ENCODE data around the gene STAG1. TPM values are rescaled to one million over a fixed set of nuclear protein-coding genes. Genes with fewer than 3 reads are reported as not detected.
"Not testable (repeated sequence)": the region's sequence is repeated elsewhere in the genome, so short reads cannot be mapped to it uniquely, and the experiment has no call there.

STAG1 gene
- total RNA-seq, 2 donors from 2014 or later: 26.2 to 28.3 TPM

DNA sequence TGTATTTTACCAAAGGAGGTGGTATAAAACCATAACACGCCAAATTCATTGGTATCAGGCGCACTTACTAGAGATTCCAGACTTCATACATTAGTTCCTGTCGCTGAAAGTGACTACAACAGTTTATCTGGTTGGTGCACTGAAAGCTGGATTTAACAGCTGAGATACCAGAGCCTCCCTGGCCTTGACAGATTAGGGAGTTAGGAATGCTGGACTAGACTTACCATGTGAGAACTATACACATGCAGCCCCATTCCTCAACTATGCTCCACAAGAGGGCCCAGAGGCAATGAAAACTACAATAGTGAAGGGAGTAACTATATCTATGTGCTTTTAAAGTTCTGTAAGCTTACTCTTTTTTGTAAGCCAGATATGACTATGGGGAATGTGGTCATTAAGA is 174.4 kb downstream of the STAG1 start:
- WGBS, 2 donors: 89 to 95% methylated on average over 3 of the region's 3 CpGs
- no peak overlapping the region for H3K27ac ChIP-seq
- TF ChIP-seq POLR2A (IDR thresholded peaks at IDR 0.05): no peak
- TF ChIP-seq, protein P1, sequence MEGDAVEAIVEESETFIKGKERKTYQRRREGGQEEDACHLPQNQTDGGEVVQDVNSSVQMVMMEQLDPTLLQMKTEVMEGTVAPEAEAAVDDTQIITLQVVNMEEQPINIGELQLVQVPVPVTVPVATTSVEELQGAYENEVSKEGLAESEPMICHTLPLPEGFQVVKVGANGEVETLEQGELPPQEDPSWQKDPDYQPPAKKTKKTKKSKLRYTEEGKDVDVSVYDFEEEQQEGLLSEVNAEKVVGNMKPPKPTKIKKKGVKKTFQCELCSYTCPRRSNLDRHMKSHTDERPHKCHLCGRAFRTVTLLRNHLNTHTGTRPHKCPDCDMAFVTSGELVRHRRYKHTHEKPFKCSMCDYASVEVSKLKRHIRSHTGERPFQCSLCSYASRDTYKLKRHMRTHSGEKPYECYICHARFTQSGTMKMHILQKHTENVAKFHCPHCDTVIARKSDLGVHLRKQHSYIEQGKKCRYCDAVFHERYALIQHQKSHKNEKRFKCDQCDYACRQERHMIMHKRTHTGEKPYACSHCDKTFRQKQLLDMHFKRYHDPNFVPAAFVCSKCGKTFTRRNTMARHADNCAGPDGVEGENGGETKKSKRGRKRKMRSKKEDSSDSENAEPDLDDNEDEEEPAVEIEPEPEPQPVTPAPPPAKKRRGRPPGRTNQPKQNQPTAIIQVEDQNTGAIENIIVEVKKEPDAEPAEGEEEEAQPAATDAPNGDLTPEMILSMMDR (IDR thresholded peaks at IDR 0.05): no peak
- no peaks in the 10 kb centered on the region for H3K36me3 ChIP-seq (replicated peaks in 1 of 2; ENCODE audit: insufficient read depth in 1 of 2, low read depth in 2 of 2)
- intact Hi-C loops (cut with DNase I): no loop called here
- no peaks in the 10 kb centered on the region for H3K27me3 ChIP-seq
- ATAC-seq (no peak), DNase-seq (no peak)
- H3K4me1 ChIP-seq: peaks cover 12% of the 10 kb centered on the region
- H3K9me3 ChIP-seq: peaks cover 0 to 5% (median 0%) of the 10 kb centered on the region in 3 donors
- H3K4me3 ChIP-seq: no peak overlapping the region

DNA sequence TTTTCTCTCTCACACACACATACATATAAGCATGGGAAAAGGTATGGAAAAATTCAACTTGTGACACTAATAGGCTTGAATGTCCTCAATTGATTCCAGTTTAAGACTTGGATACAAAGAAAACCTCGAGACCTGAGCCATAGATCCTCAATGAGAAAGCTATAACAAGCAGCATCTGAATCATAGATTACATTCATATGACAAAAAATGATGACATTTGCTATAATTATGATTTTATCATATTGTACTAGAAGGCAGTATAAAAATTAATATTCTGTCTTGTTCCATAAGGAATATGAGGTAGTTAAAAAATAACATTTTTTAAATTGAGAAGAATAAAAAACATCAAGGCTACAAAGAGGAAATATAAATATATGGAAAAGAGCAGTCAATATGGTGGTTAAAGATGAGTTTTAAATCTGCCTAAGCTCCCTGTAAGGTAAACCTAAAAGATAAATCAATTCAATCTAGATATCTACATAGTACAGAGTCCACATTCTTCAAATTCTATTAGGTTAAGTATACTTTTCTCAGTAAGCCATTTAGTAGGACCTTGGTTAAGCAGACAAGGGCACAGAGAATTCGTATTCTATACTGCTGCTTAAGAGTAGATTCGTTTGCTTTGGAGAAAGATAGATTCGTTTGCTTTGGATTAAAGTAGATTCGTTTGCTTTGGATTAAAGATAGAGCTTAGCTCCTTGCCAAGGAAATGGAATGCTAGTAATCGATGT is 175.7 kb downstream of the STAG1 start:
- Histone ChIP-seq H3K27me3 (no peaks in the 10 kb centered on the region), H3K4me1 (peaks cover 12% of the 10 kb centered on the region), H3K36me3 (replicated peaks in 1 of 2; ENCODE audit: insufficient read depth in 1 of 2, low read depth in 2 of 2) (no peaks in the 10 kb centered on the region), H3K4me3 (no peak overlapping the region), H3K9me3 (peaks cover 0 to 5% (median 0%) of the 10 kb centered on the region in 3 donors), H3K27ac (peak overlapping the region in 1 of 4 donors; percentile 4)
- 23% methylated on average over 6 of the region's 6 CpGs for WGBS, 2 donors
- intact Hi-C loops (cut with DNase I): no loop called here
- DNase-seq: no peak
- peak; percentile 45 for ATAC-seq
- TF ChIP-seq POLR2A (IDR thresholded peaks at IDR 0.05): no peak
- TF ChIP-seq, protein P1 (IDR thresholded peaks at IDR 0.05): no peak

DNA sequence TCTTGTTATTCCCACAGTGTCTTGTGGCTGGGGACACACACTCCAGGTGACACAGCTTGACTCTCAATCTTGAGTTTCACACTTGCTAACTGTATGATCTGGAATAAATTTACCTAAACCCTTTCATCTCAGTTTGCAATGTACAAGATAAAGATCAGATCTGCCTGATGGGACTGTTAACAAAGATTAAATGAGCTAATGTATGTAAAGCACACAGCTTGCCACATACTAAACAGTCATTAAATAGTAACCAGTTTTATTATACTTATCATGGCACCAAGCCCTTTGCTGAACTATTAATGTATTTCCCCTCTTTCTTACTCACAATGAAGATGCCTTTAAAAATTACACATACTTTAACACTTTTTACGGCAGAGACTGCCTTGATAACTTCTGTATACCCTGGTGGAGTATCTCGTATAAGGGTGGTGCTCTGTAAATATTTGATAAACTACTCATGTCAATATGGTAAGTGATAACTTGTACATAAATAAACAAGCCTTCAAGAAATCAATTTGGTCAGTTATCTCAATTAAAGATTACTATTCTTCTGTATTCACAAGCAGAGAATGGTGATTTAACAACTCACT is 184.5 kb downstream of the STAG1 start:
- ATAC-seq (no peak), DNase-seq (no peak)
- intact Hi-C loops (cut with DNase I): no loop called here
- Histone ChIP-seq H3K9me3 (no peaks in the 10 kb centered on the region), H3K27me3 (no peaks in the 10 kb centered on the region), H3K27ac (no peak overlapping the region), H3K4me1 (peaks cover 5% of the 10 kb centered on the region), H3K36me3 (replicated peaks in 1 of 2; ENCODE audit: insufficient read depth in 1 of 2, low read depth in 2 of 2) (no peaks in the 10 kb centered on the region), H3K4me3 (no peak overlapping the region)
- TF ChIP-seq POLR2A (IDR thresholded peaks at IDR 0.05): no peak
- TF ChIP-seq, protein P1 (IDR thresholded peaks at IDR 0.05): no peak
- 25 to 35% methylated on average over 2 of the region's 2 CpGs for WGBS, 2 donors

DNA sequence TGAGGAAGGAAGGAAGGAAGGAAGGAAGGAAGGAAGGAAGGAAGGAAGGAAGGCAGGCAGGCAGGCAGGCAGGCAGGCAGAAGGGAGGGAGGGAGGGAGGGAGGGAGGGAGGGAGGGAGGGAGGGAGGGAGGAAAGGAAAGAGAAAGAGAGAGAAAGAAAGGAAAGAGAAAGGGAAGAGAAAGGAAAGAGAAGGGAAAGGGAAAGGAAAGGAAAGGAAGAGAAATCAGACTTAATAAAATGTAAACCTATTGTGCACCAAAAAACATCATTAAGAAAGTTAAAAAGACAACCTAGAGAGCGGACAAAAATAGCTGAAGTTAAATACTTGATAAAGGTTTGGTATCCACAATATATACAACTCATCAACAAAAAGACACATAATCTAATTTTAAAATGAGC is 187.2 kb downstream of the STAG1 start:
- H3K4me1 ChIP-seq; H3K27me3 ChIP-seq; H3K36me3 ChIP-seq (replicated peaks in 1 of 2; ENCODE audit: insufficient read depth in 1 of 2, low read depth in 2 of 2); DNase-seq; ATAC-seq; H3K27ac ChIP-seq; H3K9me3 ChIP-seq; intact Hi-C loops (cut with DNase I); H3K4me3 ChIP-seq: not testable (repeated sequence)
- 100% methylated on average over 1 of the region's 1 CpG for WGBS, 2 donors

DNA sequence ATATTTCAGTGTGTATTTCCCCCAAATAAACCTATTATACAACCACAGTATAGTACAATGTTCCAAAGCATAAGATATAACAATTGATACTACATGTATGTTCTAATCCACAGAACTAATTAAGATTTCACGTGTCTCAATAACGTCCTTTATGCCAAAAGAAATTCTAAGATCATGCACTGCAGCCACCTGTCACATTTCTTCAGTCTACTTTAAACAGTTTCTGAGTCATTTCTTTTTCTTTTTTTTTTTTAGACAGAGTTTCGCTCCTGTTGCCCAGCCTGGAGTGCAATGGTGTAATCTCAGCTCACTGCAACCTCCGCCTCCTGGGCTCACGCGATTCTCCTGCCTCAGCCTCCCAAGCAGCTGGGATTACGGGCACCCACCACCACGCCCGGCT is 190.2 kb downstream of the STAG1 start:
- no peak for DNase-seq

More for the DNA sequence above, 190.2 kb downstream of the STAG1 start:
- ATAC-seq: no peak
- Histone ChIP-seq H3K4me1 (peaks cover 5% of the 10 kb centered on the region), H3K4me3 (no peak overlapping the region), H3K9me3 (no peaks in the 10 kb centered on the region), H3K27me3 (no peaks in the 10 kb centered on the region), H3K36me3 (replicated peaks in 1 of 2; ENCODE audit: insufficient read depth in 1 of 2, low read depth in 2 of 2) (no peaks in the 10 kb centered on the region), H3K27ac (no peak overlapping the region)
- intact Hi-C loops (cut with DNase I): no loop called here
- WGBS, 2 donors: 86 to 93% methylated on average over 8 to 9 of the region's 9 CpGs
- no peak for TF ChIP-seq POLR2A (IDR thresholded peaks at IDR 0.05)

Measured in body of pancreas (tissue), 4 donors.